NCI-H510A (cell line): ENCODE measurements around the gene PTPRR.
"Not testable (repeated sequence)": the region's sequence is repeated elsewhere in the genome, so short reads cannot be mapped to it uniquely, and the experiment has no call there.

Experiments used
- DNase-seq: peaks from one replicate; lab custom pipeline; 2025; lab: John Stamatoyannopoulos, UW

PTPRR gene

DNA sequence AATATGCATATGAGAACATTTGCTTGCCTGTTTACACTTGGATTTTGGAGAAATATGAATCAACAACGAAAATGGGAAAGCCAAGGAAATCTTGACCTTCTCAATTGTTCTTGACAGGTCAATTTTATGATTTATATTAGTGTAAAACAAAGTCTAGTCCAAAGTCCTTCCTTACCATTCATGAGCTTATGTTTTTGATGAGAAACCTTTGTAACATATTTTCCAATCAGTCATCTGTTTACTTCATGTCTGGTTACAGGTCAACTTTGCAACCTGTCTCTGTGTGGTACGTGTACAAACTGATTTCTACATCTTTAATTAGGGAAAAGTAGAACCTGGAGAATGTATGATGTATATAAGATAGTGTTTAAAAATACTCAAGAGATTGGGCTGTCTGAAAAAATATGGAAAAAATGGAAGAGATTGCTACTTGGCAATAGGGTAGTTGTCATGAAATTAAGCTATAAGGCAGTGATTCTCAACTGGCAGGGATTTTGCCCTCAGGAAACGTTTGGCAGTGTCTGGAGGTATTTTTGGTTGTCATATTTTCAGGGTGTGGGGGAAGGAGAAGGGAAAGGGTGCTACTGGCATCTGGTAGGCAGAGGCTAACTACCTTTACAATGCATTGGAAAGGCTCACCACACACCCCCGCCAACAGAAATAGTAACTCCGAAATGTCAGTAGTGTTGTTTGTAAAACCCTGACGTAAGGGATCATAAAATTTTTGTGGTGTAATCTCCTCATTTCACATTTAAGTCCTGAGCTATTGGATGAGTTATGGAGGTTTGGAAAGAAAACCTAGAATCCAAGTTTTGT, 172.9 kb downstream of the PTPRR start:
- DNase-seq: no peak

DNA sequence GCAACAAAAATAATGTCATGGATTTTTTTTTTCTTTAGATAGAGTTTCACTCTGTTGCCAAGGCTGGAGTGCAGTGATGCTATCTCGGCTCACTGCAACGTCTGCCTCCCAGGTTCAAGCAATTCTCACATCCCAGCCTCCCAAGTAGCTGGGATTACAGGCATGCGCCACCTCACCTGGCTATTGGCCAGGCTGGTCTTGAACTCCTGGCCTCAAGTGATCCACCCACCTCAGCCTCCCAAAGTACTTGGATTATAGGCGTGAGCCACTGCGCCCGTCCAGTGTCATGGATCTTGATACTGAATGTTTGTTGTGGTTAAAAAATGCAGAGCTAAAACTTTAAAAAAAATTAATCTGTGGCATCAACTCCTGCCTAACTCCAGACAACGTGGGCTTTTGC, 175.5 kb downstream of the PTPRR start:
- DNase-seq: no peak

DNA sequence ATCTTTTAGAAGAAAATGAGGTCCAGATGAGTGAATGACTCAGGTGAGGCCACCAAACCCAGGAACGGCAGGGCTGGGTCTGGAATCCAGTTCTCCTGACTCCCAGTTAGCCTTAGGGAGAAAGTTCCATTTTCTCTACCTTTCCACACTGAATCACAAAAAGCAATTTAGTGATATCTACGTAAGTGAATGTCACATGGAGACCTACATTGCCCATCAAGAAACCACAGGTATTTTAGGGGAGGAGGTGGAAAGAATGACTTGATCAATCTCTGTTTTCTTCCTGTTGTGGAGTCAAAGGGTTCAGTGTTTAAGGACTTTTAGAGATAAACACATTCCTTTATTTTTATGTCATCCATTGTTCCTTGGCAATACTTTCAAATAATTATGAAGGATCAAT, 176.4 kb downstream of the PTPRR start:
- DNase-seq: no peak

- no peak for DNase-seq
Measured at GRCh38 chr12:70741256-70741655, 179.3 kb downstream of the PTPRR start.

DNA sequence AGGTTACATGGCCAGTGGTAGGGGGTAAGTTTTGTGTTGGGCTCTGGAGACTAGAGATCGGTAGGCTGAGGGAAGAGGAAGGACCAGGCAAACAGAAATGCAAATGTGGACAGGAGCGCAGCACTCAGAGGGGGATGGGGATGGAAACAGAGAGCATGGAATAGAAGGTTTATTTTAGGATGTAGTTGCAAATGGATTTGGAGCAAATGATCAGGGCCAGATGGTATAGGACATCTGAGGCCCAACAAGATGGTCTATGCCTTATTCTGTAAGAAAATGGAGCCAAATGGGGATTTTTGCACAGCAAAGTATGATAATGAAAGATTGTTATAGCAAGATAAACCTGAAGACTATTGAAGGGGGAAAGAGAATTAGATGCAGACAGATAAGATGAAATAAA, 180.8 kb downstream of the PTPRR start:
- no peak for DNase-seq

DNA sequence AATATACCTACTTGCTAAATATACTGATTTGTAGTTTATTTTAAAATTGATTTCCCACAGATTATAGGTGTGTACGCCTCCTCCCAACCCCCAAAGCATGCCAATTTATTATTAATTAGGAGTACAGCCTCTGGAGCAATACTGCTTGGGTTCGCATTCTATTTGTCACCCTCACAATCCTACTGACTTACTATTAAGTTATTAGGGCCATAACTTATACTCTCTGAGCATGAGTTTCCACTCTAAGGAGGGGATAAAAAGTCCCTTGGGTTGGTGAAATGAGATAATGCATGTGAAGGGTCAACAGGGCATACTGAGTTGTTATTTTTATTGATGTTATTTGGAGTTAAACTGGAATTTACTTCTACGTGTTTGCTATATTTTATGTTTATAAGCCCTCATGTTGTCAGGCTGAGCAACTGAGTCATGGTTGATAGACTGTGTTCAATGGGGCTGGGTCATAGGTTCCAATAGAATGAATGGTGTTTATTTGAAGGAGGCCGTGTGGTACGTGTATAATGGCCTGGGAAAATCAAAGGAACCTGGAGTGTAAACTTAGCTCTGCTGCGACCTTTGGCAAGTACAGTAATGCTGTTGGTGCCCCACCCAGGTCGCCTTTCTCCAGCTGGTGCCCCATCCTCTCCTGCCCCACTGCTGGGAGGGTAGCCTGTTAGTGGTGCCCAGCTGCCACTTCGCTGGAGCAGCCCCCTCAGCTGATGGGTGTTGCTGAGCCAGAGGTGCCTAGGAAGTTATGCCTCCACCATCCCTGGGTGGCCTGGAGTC, 184.0 kb downstream of the PTPRR start:
- no peak for DNase-seq

GRCh38 chr12:70735197-70735596, 185.3 kb downstream of the PTPRR start:
- DNase-seq: not testable (repeated sequence)

- DNase-seq: peak; percentile 13
Measured at GRCh38 chr12:70733385-70733784, 187.2 kb downstream of the PTPRR start.

GRCh38 chr12:70732287-70732686, 188.3 kb downstream of the PTPRR start:
- DNase-seq: no peak

DNA sequence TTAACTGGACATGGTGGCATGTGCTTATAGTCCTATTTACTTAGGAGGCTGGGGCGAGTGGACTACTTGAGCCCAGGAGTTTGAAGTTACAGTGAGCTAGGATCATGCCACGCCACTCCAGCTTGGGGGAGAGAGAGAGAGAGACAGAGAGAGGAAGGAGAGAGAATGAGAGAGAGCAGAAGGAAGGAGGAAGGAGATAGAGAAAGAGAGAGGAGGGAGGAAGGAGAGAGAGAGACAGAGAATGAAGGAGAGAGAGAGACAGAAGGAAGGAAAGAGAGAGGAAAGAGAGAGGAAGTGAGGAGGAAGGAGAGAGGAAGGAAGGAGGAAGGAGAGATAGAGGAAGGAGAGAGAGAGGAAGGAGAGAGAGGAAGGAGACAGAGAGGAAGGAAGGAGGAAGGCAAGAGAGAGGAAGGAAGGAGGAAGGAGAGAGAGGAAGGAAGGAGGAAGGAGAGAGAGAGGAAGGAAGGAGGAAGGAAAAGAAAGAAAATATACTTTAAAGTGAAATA, 189.8 kb downstream of the PTPRR start:
- DNase-seq: no peak

GRCh38 chr12:70724444-70724843, 196.1 kb downstream of the PTPRR start:
- no peak for DNase-seq

DNA sequence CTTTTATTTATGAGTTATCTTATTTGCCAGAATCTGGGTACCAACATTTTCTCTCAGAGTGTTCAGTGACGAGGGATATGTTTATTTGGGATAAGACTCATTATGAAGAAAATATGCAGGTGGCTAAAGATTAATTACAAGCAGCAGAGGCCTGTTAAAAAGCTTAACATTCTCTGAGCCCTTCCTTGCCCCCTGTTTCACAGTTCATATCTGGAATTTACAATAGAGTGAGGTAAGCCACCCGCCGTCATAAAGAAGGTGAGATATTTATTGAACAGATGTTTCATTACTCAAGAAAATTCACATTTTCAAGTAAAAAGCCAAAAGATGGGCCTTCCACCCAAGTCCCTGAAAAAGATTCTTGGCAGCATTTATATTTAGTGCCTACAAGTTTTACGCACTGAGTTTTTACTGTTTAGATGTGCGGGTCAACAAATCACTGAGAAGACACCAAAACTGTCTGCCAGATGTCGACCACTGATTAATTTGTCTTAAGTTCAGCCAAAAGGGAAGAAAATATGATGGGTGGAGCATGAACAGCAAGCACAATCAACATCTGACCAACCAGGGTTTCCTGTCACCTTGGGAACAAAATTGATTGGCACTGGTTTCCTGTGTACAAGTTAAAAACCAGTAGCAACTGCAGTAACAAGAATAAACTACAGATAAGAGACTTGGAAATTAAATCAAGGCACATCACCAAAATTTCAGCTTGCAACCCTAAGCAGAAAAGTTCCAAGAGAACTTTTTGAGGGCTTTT, 197.8 kb downstream of the PTPRR start:
- DNase-seq: no peak

DNA sequence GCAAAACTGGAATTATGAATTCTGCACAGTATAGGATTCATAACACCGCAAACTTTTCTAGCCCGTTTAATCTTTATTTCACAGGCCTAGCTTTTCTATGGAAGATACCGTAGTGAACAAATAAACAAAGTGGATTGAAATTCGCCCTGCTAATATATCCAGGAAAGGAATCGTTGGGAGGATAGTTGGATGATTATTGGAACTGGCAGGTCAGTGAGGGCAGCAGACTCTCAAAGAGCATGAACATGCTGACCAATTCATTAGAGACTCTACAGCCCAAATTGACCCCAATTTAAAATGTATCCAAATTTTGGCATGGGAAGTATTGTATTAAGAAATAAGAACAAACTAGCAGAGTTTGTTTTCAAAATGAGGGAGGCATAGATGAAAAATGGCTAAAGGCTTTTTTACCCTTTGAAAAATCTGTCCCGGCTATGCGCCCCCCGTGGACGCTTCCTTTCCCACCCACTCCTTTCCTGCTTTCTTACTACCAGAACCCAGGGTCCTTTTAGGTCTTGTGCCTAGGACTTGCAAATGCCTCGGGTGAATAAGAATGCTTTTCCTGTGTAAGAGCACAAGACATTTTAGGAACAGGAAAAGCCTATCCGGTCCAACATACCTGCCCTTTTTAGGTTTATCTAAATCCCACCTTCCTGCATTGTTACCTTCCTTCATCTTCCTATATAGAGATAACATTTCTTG, 198.7 kb downstream of the PTPRR start:
- DNase-seq: no peak

GRCh38 chr12:70721216-70721615, 199.3 kb downstream of the PTPRR start:
- no peak for DNase-seq

DNA sequence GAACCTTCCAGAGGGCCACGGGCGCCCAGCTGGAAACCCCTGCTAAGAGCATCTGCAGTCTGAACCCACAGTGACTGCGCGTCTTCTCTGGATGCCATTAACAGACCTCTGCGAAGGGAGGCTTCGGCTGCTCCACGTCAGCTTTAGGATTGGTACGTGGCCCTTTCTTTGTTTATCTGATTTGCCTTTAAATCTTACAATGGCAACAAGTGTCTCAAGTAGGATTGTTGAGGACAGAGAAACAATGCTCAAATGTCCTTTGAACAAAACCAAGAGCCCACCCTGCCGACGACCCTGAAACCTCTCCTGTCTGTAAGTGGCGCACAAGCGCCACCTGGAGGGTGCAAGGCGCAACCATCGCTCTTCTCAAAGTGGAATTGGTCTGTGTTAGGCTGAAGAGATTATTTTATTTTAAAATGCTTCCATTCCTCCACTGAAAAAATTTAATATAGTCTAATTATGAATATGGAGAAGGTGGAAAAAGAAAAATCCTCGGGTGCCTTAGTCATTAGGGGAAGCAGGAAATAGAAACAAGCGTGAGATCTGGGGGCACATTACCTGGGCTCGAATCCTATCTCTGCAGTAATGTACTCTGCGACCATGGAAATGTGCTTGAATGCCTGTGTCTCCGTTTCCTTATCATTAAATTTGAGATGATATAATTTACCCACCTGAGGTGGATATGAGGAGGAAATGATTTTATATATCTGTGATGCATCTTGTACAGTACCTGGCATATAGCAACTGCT, 200.7 kb downstream of the PTPRR start:
- DNase-seq: peak; percentile 9

DNA sequence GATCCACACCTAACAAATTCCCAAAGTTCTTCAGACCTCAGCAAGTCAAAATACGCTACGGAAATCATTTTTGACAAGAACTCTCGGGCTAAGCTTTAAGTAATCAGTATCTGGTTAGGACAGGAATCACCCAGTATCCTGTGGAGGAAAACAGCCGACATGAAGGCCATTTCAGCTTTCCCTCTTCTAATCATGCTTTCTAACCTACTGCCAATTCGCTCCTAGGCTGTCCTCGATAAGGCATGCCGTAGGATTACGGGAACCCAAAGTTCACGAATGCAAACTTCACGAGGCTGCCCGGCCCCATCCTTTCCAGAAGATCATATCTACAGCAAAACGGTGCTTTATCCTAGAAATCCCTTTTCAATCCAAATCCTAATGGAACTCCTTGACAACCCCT, 201.5 kb downstream of the PTPRR start:
- DNase-seq: no peak

DNA sequence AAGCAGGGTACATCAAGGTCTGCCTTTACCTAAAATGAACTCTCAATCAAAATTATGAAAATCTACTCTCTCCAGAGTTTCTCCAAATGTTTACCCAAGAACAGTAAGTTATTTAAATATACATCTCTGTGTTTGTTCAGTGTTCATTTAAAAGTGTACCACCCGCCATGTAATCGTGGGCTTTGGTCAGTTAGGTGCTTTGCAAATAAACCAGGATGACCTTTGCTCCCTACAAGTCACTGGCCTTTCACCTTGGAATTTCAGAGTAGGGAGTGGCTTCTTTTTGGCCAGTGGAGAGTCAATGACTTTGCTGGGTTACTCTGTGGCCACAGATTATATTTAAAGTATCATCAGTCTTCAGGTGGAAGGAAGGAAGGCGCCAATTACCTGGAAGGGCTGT, 208.7 kb downstream of the PTPRR start:
- DNase-seq: no peak

- DNase-seq: no peak
Measured at GRCh38 chr12:70709022-70709421, 211.5 kb downstream of the PTPRR start.

DNA sequence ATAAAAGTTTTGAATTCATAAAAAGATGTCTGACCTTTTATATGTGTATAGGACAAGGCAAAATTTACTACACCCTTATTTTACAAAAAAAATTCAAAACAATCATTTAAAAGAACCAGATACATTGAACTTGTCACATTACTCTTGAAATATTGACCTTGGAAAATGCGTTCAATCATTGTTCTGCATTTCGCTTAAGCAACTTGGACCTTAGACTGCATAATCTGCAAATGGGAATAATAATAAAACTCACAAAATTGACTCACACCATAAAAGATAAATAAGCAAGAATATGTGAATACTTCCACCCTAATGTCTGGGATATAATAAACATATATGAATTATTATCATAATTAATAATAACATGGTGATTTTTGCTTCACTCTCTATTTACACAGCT, 213.9 kb downstream of the PTPRR start:
- no peak for DNase-seq

- DNase-seq: no peak
Measured at GRCh38 chr12:70698345-70698744, 222.2 kb downstream of the PTPRR start.

- no peak for DNase-seq
Measured at GRCh38 chr12:70695361-70696023, 225.0 kb downstream of the PTPRR start.
